Right cardiac atrium (tissue), 5 donors: ENCODE results near the gene TCERG1L. TPM values are rescaled to one million over a fixed set of nuclear protein-coding genes. Genes with fewer than 3 reads are reported as not detected.
A peak's percentile ranks its signal among the peaks of the same experiment; 100 is the strongest.

Experiments used
- ATAC-seq, 2 donors: fragments of 200-7000 bp; cut with Tn5 transposase; one replicate each; pipeline versions ENCODE4 v1.8.0 to v1.9.1; 2020; ENCODE audit warnings: moderate library complexity in 2 of 2, mild to moderate bottlenecking in 1 of 2
- DNase-seq, 3 donors: peaks; one replicate each; pipeline ENCODE4 v3.0.0-alpha.2; 2020
- H3K27ac ChIP-seq: one replicate; pipeline ENCODE4 v1.5.1; 2013; ENCODE audit warnings: mild to moderate bottlenecking, low read length, control low read depth, moderate library complexity
- H3K27me3 ChIP-seq: one replicate; pipeline ENCODE4 v1.6.1; 2013; ENCODE audit not compliant: control insufficient read depth, insufficient read depth
- H3K4me1 ChIP-seq: one replicate; pipeline ENCODE4 v1.6.1; 2013; ENCODE audit warnings: low read length; ENCODE audit not compliant: control insufficient read depth, insufficient read depth
- H3K4me3 ChIP-seq: one replicate; pipeline ENCODE4 v1.5.1; 2013; ENCODE audit warnings: low read length, control low read depth
- H3K9me3 ChIP-seq: one replicate; pipeline ENCODE4 v1.6.1; 2013; ENCODE audit warnings: low read length; ENCODE audit not compliant: control insufficient read depth
- WGBS: extraction: QIAGEN DNeasy Blood & Tissue Kit; methylation state at CpG from one replicate; pipeline ENCODE4 v1.1.7; 2013; 5-methylcytosine and 5-hydroxymethylcytosine counted together
- intact Hi-C, 4 donors: fragments of 100-400 bp; cut with DNase I; formaldehyde crosslinking; loops; one replicate each; pipeline versions ENCODE4 v1.11.0 to v1.14.0; 2022 to 2023
- polyA plus RNA-seq: library from polyadenylated mRNA; stranded (reverse); fragments of 200-250 nt; gene quantifications from one replicate; pipeline ENCODE4 v1.2.3, GENCODE V29; 2013
- total RNA-seq, 4 donors: library from RNA; stranded (reverse); fragmentation: NEBNext Ultra II Directional; extraction: Animal tissue kit (Norgen Biotek cat#: 25700); gene quantifications; one replicate each; pipeline ENCODE4 v1.2.1, GENCODE V29; 2021
- donor health status: healthy with polysubstance abuse.
- donor health status: DM: no; HTN: yes; CAD: no.
- donor health status: DM: no; HTN: no; CAD: no.
- donor health status: DM: no; HTN: yes; CAD: no; lungs with severe emphysema.
- donor health status: DM: yes; HTN: yes; CAD: no.

TCERG1L gene
- total and polyA plus RNA-seq, 5 donors: not detected

DNA sequence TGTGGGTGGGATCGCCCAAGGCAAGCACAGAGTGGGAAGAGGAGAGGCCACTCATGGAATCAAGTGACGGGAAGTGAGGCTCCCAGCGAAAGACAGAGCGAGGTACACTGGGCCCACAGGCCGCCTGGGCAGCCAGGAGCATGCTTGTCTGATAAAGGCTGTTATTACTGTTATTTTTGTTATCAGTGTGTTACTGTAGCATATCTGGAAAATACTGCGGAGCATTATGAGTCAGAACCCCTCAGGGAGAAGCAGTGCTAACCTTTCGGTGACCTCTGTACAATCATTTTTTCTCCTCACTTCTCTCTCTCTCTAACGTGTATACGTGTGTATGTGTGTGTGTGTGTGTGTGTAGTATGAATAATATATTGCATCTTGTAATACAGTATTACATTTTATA lies 3.8 kb upstream of the TCERG1L start:
- intact Hi-C loops: no loop called here
- H3K4me1 ChIP-seq: peaks cover 1% of the 10 kb centered on the region
- no peaks in the 10 kb centered on the region for H3K9me3 ChIP-seq
- no peak overlapping the region for H3K4me3 ChIP-seq
- 46% methylated on average over 9 of the region's 9 CpGs for WGBS
- DNase-seq (no peak), ATAC-seq (no peak)
- no peak overlapping the region for H3K27ac ChIP-seq
- H3K27me3 ChIP-seq: no peaks in the 10 kb centered on the region

DNA sequence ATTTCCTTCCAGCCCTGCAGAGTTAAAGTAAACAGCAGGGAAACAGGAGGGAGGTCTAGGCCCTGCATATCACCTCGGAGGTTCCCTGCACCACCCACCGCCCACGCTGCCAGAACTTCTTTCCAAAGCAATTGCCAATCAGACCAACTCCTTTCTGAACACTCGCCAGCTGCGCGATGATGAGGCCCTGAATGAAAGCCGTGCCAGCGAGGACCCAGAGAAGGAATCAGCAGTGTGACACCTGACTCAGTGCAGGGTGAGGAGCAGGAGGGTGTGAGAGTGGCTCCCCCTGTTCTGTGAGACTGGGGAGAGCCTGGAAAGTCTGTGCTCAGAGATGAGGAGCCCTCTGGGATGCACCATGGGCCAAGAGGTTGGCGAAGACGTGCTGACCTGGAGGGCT lies 3.3 kb upstream of the TCERG1L start:
- Histone ChIP-seq H3K4me3 (no peak overlapping the region), H3K27me3 (no peaks in the 10 kb centered on the region), H3K27ac (no peak overlapping the region), H3K4me1 (peaks cover 1% of the 10 kb centered on the region), H3K9me3 (no peaks in the 10 kb centered on the region)
- DNase-seq: no peak
- WGBS: 58% methylated on average over 10 of the region's 10 CpGs
- intact Hi-C loops: no loop called here
- ATAC-seq: no peak

DNA sequence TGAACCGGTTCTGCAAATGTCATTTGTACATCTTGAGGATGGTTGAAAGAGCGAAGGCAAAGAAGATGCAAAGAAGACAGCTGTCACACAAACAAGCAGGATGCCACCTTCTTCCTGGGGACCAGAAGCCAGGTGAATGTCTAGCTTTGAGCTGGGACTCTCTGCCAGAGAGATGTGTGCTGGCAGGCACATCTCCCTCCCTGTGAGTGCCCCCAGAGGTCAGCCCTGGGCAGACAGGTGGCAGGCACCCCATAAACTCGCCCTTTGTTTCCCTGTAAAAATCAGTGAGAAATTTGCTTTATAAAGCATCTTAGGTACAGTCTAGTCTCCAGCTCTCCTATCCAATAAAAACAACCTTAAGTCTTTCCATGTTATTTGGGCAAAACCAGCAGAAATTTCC lies 2.6 kb upstream of the TCERG1L start:
- Histone ChIP-seq H3K4me1 (peaks cover 1% of the 10 kb centered on the region), H3K27ac (no peak overlapping the region), H3K27me3 (no peaks in the 10 kb centered on the region), H3K4me3 (no peak overlapping the region), H3K9me3 (no peaks in the 10 kb centered on the region)
- ATAC-seq (no peak), DNase-seq (no peak)
- 78% methylated on average over 3 of the region's 3 CpGs for WGBS
- intact Hi-C loops: no loop called here

DNA sequence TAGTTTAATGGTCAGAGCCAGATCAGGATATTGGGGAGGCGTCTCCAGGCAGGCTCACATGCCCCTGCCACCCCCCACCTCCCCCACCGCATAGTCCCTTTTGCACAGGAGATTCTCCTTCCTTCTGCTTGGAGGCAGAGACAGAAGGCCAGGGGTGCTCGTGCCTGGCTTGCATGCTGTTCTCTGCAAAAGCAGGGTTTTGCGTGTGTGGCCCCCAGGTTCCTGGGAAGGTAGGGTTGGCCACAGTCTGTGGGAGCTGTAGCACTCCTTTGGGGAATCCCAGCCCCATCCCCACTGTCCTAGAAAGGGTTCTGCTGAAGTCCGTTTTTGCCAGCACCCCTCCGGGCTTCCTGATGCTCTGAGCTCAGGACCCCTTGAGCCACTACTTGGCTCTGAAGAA lies 1.9 kb upstream of the TCERG1L start:
- DNase-seq (no peak), ATAC-seq (no peak)
- Histone ChIP-seq H3K27ac (no peak overlapping the region), H3K4me1 (peaks cover 1% of the 10 kb centered on the region), H3K4me3 (no peak overlapping the region), H3K9me3 (no peaks in the 10 kb centered on the region), H3K27me3 (peaks cover under 1% of the 10 kb centered on the region)
- intact Hi-C loops: no loop called here
- WGBS: 76% methylated on average over 6 of the region's 6 CpGs

DNA sequence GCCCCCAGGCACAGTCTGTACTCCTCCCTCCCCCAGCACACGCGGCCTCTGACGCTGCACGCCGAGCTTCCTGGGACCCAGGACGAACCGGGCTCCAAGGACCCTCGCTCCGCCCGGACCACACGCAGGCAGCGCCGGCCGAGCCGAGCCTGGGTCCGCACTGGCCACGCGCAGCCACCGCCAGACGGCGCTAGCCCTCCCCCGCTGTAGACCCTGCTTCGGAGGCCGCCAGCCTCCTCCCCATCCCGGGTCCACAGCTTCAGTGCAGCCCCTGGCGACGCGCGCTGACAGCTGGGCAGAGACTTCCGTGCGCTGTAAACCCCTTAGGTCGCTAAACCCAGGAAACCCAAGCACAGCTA lies 936 bp upstream of the TCERG1L start:
- Histone ChIP-seq H3K4me1 (peaks cover 1% of the 10 kb centered on the region), H3K4me3 (no peak overlapping the region), H3K27me3 (peaks cover 4% of the 10 kb centered on the region), H3K27ac (no peak overlapping the region), H3K9me3 (no peaks in the 10 kb centered on the region)
- WGBS: 2% methylated on average over 32 of the region's 32 CpGs
- ATAC-seq: peak in 1 of 2 donors; percentile 25
- intact Hi-C loops: no loop called here
- DNase-seq: peak in 1 of 3 donors; percentile 51

DNA sequence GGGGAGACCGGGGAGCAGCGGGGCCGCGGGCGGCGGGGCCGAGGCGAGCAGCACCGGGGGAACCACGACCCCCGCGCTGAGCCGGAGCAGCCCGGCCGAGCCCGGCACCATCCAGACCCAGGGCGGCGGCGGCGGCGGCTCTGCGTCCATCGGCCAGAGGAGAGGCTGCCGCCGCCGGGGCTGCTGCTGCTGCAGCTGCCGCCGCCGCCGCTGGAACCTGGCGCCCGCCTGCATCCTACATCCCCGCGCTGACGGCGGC lies 190 bp downstream of the TCERG1L start:
- ATAC-seq (no peak), DNase-seq (peak in 1 of 3 donors; percentile 47)
- Histone ChIP-seq H3K27ac (no peak overlapping the region), H3K27me3 (peaks cover 4% of the 10 kb centered on the region), H3K4me1 (peaks cover 1% of the 10 kb centered on the region), H3K9me3 (no peaks in the 10 kb centered on the region), H3K4me3 (peak overlapping the region; percentile 36)
- WGBS: 1% methylated on average over 36 of the region's 36 CpGs
- intact Hi-C loops: no loop called here

DNA sequence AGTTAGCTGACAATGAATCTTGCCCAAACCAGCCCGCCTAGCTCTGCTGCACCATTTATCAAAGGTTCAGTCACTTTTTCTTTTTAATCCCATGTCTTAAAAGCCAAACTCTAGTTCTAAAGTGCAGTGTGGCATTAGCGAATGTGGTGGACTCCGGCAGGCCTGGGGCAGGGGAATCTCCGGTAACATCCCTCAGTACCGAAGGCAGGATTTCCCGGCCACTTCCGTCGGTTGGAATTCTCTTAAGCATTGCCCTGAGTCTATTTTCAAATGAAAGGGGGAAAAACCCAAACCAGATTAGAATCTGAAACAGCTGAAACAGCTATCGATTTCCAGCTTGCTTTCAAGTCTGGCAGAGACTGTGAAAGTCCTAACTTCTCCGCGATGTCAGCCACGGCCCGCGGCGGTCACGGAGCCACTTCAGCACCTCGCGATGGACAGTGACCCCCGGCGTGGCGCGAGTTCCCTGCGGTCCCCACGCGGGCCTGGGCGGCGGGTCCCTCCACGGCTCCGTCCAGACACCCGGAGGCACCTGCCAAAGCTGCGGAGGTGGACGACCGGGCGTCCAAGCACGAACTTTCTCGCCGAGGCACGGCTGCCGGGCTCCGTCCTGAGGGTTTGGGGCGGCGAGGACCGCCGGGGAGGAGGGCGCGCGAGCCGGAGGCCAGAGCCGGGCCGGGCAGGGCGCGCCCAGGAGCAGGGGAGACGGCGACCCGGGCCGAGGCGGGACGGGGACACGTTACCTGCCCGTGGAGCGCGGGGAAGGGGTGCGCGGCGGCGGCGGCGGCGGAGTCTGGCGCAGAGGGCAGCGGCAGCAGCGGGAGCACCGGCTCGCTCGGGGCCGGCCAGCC lies 745 bp downstream of the TCERG1L start:
- 4% methylated on average over 76 of the region's 76 CpGs for WGBS
- Histone ChIP-seq H3K9me3 (no peaks in the 10 kb centered on the region), H3K4me3 (peak overlapping the region; percentile 36), H3K27ac (no peak overlapping the region), H3K27me3 (peaks cover 4% of the 10 kb centered on the region), H3K4me1 (peaks cover 1% of the 10 kb centered on the region)
- DNase-seq (peak in 1 of 3 donors; percentile 53), ATAC-seq (no peak)
- intact Hi-C loops: no loop called here

DNA sequence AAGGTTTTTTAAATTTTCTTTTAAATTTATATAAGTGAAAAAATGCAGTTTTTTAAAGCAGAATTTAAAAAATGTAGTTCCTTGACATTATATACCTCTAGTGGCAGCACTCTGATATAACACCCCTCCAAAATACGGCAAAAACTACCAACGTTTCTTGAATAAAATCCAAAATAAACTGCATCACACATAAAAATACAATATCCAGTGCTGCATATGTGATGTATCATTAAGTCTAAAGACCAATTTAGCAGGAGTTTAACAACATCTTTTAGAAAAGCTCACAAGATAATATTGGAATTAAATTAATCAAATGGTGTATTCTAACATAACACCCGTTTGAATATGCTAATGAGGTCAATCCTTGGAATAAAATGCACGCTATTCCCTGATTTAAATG lies 1.4 kb downstream of the TCERG1L start:
- 9% methylated on average over 4 of the region's 4 CpGs for WGBS
- H3K27me3 ChIP-seq: peaks cover 4% of the 10 kb centered on the region

DNA sequence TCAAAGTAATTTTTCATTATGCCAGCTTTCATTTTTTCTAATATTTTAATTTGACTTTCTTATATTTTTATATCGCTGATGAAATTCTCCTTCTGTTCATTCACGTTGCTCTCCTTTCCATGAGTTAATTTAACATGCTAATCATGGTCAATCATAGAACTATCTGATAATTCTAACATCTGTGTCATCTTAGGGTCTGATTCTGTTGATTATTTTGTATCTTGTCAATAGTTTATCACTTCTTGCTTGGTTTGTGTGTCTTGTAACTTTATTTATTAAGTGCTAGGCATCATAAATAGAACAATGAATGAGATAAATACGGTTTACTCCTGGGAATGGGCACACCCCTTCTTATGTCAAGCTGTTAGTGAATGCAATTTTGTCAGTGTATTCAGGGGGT lies 11.0 kb downstream of the TCERG1L start:
- Histone ChIP-seq H3K9me3 (no peaks in the 10 kb centered on the region), H3K4me1 (no peaks in the 10 kb centered on the region), H3K4me3 (no peak overlapping the region), H3K27me3 (no peaks in the 10 kb centered on the region), H3K27ac (no peak overlapping the region)
- intact Hi-C loops: no loop called here
- 74% methylated on average over 3 of the region's 3 CpGs for WGBS
- DNase-seq: no peak
- ATAC-seq: no peak

More for the DNA sequence above, 1.4 kb downstream of the TCERG1L start:
- no peak for ATAC-seq
- Histone ChIP-seq H3K27ac (no peak overlapping the region), H3K4me1 (peaks cover 1% of the 10 kb centered on the region), H3K4me3 (no peak overlapping the region), H3K9me3 (no peaks in the 10 kb centered on the region)
- intact Hi-C loops: no loop called here
- DNase-seq: no peak

DNA sequence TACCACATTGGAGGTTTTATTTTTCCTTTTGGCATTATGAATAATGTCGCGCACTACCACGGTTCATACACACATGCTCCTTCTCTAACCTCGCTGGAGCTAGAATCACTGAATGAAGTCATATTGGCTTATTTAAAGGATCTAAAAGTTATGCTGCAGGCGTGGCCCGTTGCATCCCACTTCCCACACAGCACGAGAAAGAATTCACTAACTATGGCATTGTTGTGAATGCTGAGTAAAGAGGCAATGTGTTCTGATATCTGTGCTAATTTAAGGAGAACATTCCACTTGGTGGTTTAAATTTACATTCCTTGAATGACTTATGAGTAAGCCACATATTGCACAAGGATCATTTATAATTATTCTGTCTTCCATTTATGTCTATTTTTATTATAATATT lies 20.7 kb downstream of the TCERG1L start:
- H3K4me1 ChIP-seq: no peaks in the 10 kb centered on the region
- H3K27ac ChIP-seq: no peak overlapping the region
- WGBS: 79% methylated on average over 7 of the region's 7 CpGs
- ATAC-seq (no peak), DNase-seq (no peak)
- H3K9me3 ChIP-seq: no peaks in the 10 kb centered on the region
- intact Hi-C loops: no loop called here
- H3K4me3 ChIP-seq: no peak overlapping the region
- H3K27me3 ChIP-seq: no peaks in the 10 kb centered on the region

DNA sequence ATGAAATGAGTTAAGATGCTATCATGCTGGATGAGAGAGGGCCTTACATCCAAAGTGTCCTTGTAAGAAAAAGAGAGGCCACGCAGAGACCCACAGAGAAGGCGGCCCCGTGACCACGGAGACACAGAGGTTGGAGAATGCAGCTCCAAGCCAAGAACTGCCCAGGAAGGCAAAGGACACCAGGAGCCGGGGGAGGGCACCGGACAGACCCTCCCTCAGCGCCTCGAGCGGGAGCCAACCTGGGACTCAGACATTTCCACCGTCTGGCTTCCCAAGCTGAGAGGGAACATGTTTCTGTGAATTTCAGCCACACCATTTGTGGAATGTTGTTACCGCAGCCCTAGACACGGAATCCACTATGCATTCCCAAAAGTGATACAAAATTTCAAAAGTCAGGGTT lies 22.9 kb downstream of the TCERG1L start:
- Histone ChIP-seq H3K9me3 (no peaks in the 10 kb centered on the region), H3K4me3 (no peak overlapping the region), H3K27me3 (no peaks in the 10 kb centered on the region), H3K27ac (no peak overlapping the region), H3K4me1 (no peaks in the 10 kb centered on the region)
- ATAC-seq (no peak), DNase-seq (no peak)
- WGBS: 81% methylated on average over 12 of the region's 12 CpGs
- intact Hi-C loops: no loop called here

DNA sequence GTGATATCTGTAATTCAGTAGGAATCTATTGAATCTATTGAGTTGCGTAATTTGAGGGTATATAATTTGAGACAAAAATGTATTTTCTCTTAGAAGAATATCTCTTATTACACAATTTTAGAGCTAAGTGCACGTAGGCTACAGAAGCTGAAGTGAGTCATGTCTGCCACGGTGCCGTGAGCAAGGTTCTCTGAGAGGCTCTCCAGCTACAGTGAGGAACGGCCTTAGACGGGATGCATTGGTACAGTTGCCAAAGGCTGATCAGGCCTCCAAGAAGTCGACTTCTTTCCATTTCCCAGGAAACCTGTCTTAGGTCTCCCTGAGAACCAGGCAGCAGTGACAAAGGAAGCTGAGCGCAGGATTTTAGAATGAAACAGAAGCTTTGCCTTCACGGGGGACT lies 28.6 kb downstream of the TCERG1L start:
- Histone ChIP-seq H3K4me3 (no peak overlapping the region), H3K9me3 (no peaks in the 10 kb centered on the region), H3K27me3 (no peaks in the 10 kb centered on the region), H3K27ac (no peak overlapping the region), H3K4me1 (no peaks in the 10 kb centered on the region)
- ATAC-seq: no peak
- 73% methylated on average over 9 of the region's 9 CpGs for WGBS
- DNase-seq: no peak
- intact Hi-C loops: no loop called here
